Vagina (tissue), 2 donors: ENCODE measurements around the gene AKAP11. TPM values are rescaled to one million over a fixed set of nuclear protein-coding genes. Genes with fewer than 3 reads are reported as not detected.

Source experiments
- DNase-seq, 2 donors: peaks; one replicate each; pipeline ENCODE4 v3.0.0-alpha.2; 2017; ENCODE audit errors: extremely low spot score in 2 of 2
- H3K27ac ChIP-seq: fragments of 200-600 bp; sonication (generic); one replicate; pipeline ENCODE4 v1.5.1; 2019
- H3K27me3 ChIP-seq: fragments of 200-600 bp; sonication (generic); one replicate; pipeline ENCODE4 v1.5.1; 2019
- H3K36me3 ChIP-seq, 2 donors: fragments of 200-600 bp; sonication (generic); one replicate each; pipeline ENCODE4 v1.5.1; 2017 to 2019
- H3K4me1 ChIP-seq: fragments of 200-600 bp; sonication (generic); one replicate; pipeline ENCODE4 v1.5.1; 2019
- H3K4me3 ChIP-seq, 2 donors: fragments of 200-600 bp; sonication (generic); 1 replicate in 1 of 2; 2 replicates in 1 of 2; pipeline ENCODE4 v1.5.1; 2016 to 2019
- H3K9me3 ChIP-seq: fragments of 200-600 bp; sonication (generic); one replicate; pipeline ENCODE4 v1.5.1; 2019
- CTCF ChIP-seq, 3 experiments: fragments of 450-650 bp in 2 of 3; fragments of 200-600 bp in 1 of 3; sonication (generic) in 1 of 3; IDR thresholded peaks; one replicate each; pipeline ENCODE4 v1.5.1; 2017 to 2019; ENCODE audit warnings: antibody characterized with exemption in 3 of 3, mild to moderate bottlenecking in 2 of 3, moderate library complexity in 2 of 3
- POLR2A ChIP-seq, 2 donors: fragments of 450-650 bp; IDR thresholded peaks; one replicate each; pipeline ENCODE4 v1.6.1; 2017; ENCODE audit warnings: antibody characterized with exemption in 2 of 2, mild to moderate bottlenecking in 2 of 2, moderate library complexity in 2 of 2
- POLR2AphosphoS5 ChIP-seq, 2 donors: sonication (generic); formaldehyde crosslinking; IDR thresholded peaks; one replicate each; pipeline ENCODE4 v1.9.0; 2017; ENCODE audit warnings: antibody characterized with exemption in 2 of 2, mild to moderate bottlenecking in 2 of 2, low read depth in 1 of 2; ENCODE audit not compliant: insufficient read depth in 1 of 2
- intact Hi-C: fragments of 100-400 bp; cut with DNase I; formaldehyde crosslinking; loops from one replicate; pipeline ENCODE4 v1.15.1; 2023
- total RNA-seq: library from RNA; depleted of rRNA; stranded (reverse); fragments of >200 nt; gene quantifications from one replicate; pipeline ENCODE4 v1.2.3, GENCODE V29; 2016

The AKAP11 gene
- total RNA-seq, 1 donor from 2014 or later: 25.0 TPM

GRCh38 chr13:42360046-42360574 lies 88.2 kb downstream of the AKAP11 start:
- Histone ChIP-seq H3K27ac (no peak overlapping the region), H3K4me1 (no peaks in the 10 kb centered on the region), H3K27me3 (no peaks in the 10 kb centered on the region), H3K36me3 (no peaks in the 10 kb centered on the region), H3K4me3 (no peak overlapping the region), H3K9me3 (no peaks in the 10 kb centered on the region)
- DNase-seq: no peak
- TF ChIP-seq POLR2A (IDR thresholded peaks at IDR 0.05): no peak
- no peak for TF ChIP-seq CTCF (IDR thresholded peaks at IDR 0.05)
- TF ChIP-seq POLR2AphosphoS5 (IDR thresholded peaks at IDR 0.05; ENCODE audit: insufficient read depth in 1 of 2, low read depth in 1 of 2): no peak
- intact Hi-C loops: no loop called here

GRCh38 chr13:42361701-42362100 lies 89.7 kb downstream of the AKAP11 start:
- intact Hi-C loops: no loop called here
- H3K4me3 ChIP-seq: no peak overlapping the region
- no peak for DNase-seq
- H3K36me3 ChIP-seq: no peaks in the 10 kb centered on the region
- H3K27ac ChIP-seq: no peak overlapping the region
- TF ChIP-seq CTCF (IDR thresholded peaks at IDR 0.05): no peak
- TF ChIP-seq POLR2A (IDR thresholded peaks at IDR 0.05): no peak
- TF ChIP-seq POLR2AphosphoS5 (IDR thresholded peaks at IDR 0.05; ENCODE audit: insufficient read depth in 1 of 2, low read depth in 1 of 2): no peak
- H3K4me1 ChIP-seq: no peaks in the 10 kb centered on the region
- no peaks in the 10 kb centered on the region for H3K9me3 ChIP-seq
- H3K27me3 ChIP-seq: no peaks in the 10 kb centered on the region

- Histone ChIP-seq H3K9me3 (no peaks in the 10 kb centered on the region), H3K4me3 (no peak overlapping the region), H3K27me3 (no peaks in the 10 kb centered on the region), H3K27ac (no peak overlapping the region), H3K4me1 (no peaks in the 10 kb centered on the region), H3K36me3 (no peaks in the 10 kb centered on the region)
- no peak for DNase-seq
- no peak for TF ChIP-seq CTCF (IDR thresholded peaks at IDR 0.05)
- no peak for TF ChIP-seq POLR2AphosphoS5 (IDR thresholded peaks at IDR 0.05; ENCODE audit: insufficient read depth in 1 of 2, low read depth in 1 of 2)
- no peak for TF ChIP-seq POLR2A (IDR thresholded peaks at IDR 0.05)
- intact Hi-C loops: no loop called here
Observed at GRCh38 chr13:42363941-42364612, 92.1 kb downstream of the AKAP11 start.

- DNase-seq: no peak
- intact Hi-C loops: no loop called here
- no peak overlapping the region for H3K27ac ChIP-seq
- no peak overlapping the region for H3K4me3 ChIP-seq
- no peaks in the 10 kb centered on the region for H3K4me1 ChIP-seq
- H3K36me3 ChIP-seq: no peaks in the 10 kb centered on the region
- H3K27me3 ChIP-seq: no peaks in the 10 kb centered on the region
- H3K9me3 ChIP-seq: no peaks in the 10 kb centered on the region
- TF ChIP-seq CTCF (IDR thresholded peaks at IDR 0.05) (no peak), POLR2AphosphoS5 (IDR thresholded peaks at IDR 0.05; ENCODE audit: insufficient read depth in 1 of 2, low read depth in 1 of 2) (no peak)
Observed at GRCh38 chr13:42364613-42365000, 92.7 kb downstream of the AKAP11 start.

GRCh38 chr13:42367831-42368230 lies 95.9 kb downstream of the AKAP11 start:
- TF ChIP-seq CTCF (IDR thresholded peaks at IDR 0.05) (no peak), POLR2A (IDR thresholded peaks at IDR 0.05) (no peak), POLR2AphosphoS5 (IDR thresholded peaks at IDR 0.05; ENCODE audit: insufficient read depth in 1 of 2, low read depth in 1 of 2) (no peak)
- H3K27me3 ChIP-seq: no peaks in the 10 kb centered on the region
- H3K36me3 ChIP-seq: no peaks in the 10 kb centered on the region
- intact Hi-C loops: no loop called here
- no peaks in the 10 kb centered on the region for H3K9me3 ChIP-seq
- H3K27ac ChIP-seq: no peak overlapping the region
- DNase-seq: no peak
- no peak overlapping the region for H3K4me3 ChIP-seq
- no peaks in the 10 kb centered on the region for H3K4me1 ChIP-seq
